Hepatocyte (in vitro differentiated cells): Measurements from ENCODE around the gene POLR2I.

Experiments
- EZH2 ChIP-seq: fragments of 200-600 bp; sonication (generic); IDR thresholded peaks from 2 replicates; pipeline ENCODE4 v1.6.1; 2016; ENCODE audit warnings: antibody characterized with exemption, mild to moderate bottlenecking, borderline replicate concordance
- EZH2phosphoT487 ChIP-seq: fragments of 200-600 bp; sonication (generic); IDR thresholded peaks from one replicate; pipeline ENCODE4 v1.6.1; 2018; ENCODE audit warnings: antibody characterized with exemption, mild to moderate bottlenecking, low read depth, moderate library complexity; ENCODE audit not compliant: unreplicated experiment, severe bottlenecking
- TF ChIP-seq, protein P1 (sequence below): fragments of 200-600 bp; sonication (generic); IDR thresholded peaks from 2 replicates; pipeline ENCODE4 v1.5.1; 2016; ENCODE audit warnings: antibody characterized with exemption, mild to moderate bottlenecking; ENCODE audit not compliant: poor library complexity

DNA sequence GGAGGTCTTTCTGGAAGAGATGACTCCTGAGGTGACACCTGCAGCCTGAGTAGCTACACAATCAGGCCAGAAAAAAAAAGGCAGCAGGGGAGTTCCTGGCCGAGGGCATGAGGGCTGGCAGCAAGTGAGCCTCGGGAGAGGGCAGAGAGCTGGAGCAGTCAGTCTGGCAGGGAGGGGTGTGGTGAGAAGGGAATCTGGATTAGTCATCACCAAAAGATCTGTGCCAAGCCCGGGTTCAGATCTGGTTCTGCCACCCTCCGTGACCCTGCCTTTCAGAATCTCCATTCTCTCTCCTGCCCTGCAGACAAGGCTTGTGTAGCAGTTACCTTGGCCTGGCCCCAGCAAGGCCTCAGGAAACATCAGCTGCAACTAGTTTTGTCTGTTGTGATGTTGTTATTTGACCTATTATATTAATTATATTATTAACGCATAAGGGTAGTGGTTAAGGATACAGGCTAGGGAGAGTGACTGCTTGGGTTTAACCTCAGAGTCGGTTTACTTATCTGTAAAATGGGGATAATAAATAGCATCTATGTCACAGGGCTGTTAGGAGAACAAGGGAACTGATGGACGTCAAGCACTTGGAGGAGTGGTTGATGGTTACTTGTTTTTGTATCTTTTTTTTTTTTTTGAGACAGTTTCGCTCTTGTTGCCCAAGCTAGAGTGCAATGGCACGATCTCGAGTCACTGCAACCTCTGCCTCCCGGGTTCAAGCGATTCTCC lies 22.4 kb upstream of the POLR2I start:
- TF ChIP-seq, protein P1, sequence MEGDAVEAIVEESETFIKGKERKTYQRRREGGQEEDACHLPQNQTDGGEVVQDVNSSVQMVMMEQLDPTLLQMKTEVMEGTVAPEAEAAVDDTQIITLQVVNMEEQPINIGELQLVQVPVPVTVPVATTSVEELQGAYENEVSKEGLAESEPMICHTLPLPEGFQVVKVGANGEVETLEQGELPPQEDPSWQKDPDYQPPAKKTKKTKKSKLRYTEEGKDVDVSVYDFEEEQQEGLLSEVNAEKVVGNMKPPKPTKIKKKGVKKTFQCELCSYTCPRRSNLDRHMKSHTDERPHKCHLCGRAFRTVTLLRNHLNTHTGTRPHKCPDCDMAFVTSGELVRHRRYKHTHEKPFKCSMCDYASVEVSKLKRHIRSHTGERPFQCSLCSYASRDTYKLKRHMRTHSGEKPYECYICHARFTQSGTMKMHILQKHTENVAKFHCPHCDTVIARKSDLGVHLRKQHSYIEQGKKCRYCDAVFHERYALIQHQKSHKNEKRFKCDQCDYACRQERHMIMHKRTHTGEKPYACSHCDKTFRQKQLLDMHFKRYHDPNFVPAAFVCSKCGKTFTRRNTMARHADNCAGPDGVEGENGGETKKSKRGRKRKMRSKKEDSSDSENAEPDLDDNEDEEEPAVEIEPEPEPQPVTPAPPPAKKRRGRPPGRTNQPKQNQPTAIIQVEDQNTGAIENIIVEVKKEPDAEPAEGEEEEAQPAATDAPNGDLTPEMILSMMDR = no peak
- TF ChIP-seq EZH2 (no peak), EZH2phosphoT487 (no peak)
